Measurements from ENCODE around the gene ISX. TPM values are rescaled to one million over a fixed set of nuclear protein-coding genes. Genes with fewer than 3 reads are reported as not detected.

The ISX gene
- total RNA-seq, 1 donor from 2014 or later, result not detected

GRCh38 chr22:35113341-35113740 lies 47.4 kb downstream of the ISX start:
- no peak for DNase-seq
- Histone ChIP-seq H3K36me3 (no peaks in the 10 kb centered on the region), H3K4me1 (no peaks in the 10 kb centered on the region), H3K9me3 (replicated peaks) (peaks cover 6% of the 10 kb centered on the region), H3K27ac (replicated peaks) (no peak overlapping the region), H3K27me3 (ENCODE audit: low read depth) (peaks cover 59% of the 10 kb centered on the region), H3K4me3 (no peak overlapping the region)
- intact Hi-C loops (cut with micrococcal nuclease), result no loop called here
- TF ChIP-seq CTCF (IDR thresholded peaks at IDR 0.05; ENCODE audit: borderline replicate concordance), result no peak

- Histone ChIP-seq H3K4me1 (no peaks in the 10 kb centered on the region), H3K9me3 (replicated peaks) (no peaks in the 10 kb centered on the region), H3K4me3 (no peak overlapping the region), H3K36me3 (no peaks in the 10 kb centered on the region), H3K27me3 (ENCODE audit: low read depth) (peaks cover 50% of the 10 kb centered on the region), H3K27ac (replicated peaks) (no peak overlapping the region)
- TF ChIP-seq CTCF (IDR thresholded peaks at IDR 0.05; ENCODE audit: borderline replicate concordance), result no peak
- intact Hi-C loops (cut with micrococcal nuclease), result no loop called here
- DNase-seq, result no peak
Observed at GRCh38 chr22:35114131-35114980, 48.4 kb downstream of the ISX start.

DNA sequence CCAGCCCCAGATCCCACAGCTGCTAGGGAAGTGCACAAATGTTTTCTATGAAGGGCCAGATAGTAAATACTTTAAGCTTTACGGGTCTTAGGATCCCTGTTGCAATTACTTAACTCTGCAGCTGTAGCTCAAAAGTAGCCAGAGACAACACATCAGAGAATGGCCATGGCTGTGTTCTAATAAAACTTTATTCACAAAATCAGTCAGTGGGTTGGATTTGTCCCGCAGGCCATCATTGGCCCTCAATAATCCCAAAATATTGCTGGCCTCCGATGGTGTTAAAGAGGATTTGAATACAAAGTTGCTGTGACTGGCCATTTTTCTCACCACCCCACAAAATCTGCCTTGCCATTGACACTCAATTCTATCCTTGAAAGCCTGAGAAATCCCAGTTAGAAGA lies 49.6 kb downstream of the ISX start:
- no peak for DNase-seq

GRCh38 chr22:35116269-35116668 lies 50.3 kb downstream of the ISX start:
- H3K4me3 ChIP-seq, result no peak overlapping the region
- TF ChIP-seq CTCF (IDR thresholded peaks at IDR 0.05; ENCODE audit: borderline replicate concordance), result no peak
- peaks cover 41% of the 10 kb centered on the region for H3K27me3 ChIP-seq (ENCODE audit: low read depth)
- no peaks in the 10 kb centered on the region for H3K36me3 ChIP-seq
- DNase-seq, result no peak
- no peaks in the 10 kb centered on the region for H3K4me1 ChIP-seq
- H3K27ac ChIP-seq (replicated peaks), result no peak overlapping the region
- H3K9me3 ChIP-seq (replicated peaks), result no peaks in the 10 kb centered on the region
- intact Hi-C loops (cut with micrococcal nuclease), result no loop called here

More for the DNA sequence above, 49.6 kb downstream of the ISX start:
- H3K4me1 ChIP-seq, result no peaks in the 10 kb centered on the region
- no peaks in the 10 kb centered on the region for H3K36me3 ChIP-seq
- H3K9me3 ChIP-seq (replicated peaks), result no peaks in the 10 kb centered on the region
- intact Hi-C loops (cut with micrococcal nuclease), result no loop called here
- no peak overlapping the region for H3K27ac ChIP-seq (replicated peaks)
- no peak for TF ChIP-seq CTCF (IDR thresholded peaks at IDR 0.05; ENCODE audit: borderline replicate concordance)
- peaks cover 41% of the 10 kb centered on the region for H3K27me3 ChIP-seq (ENCODE audit: low read depth)
- no peak overlapping the region for H3K4me3 ChIP-seq

DNA sequence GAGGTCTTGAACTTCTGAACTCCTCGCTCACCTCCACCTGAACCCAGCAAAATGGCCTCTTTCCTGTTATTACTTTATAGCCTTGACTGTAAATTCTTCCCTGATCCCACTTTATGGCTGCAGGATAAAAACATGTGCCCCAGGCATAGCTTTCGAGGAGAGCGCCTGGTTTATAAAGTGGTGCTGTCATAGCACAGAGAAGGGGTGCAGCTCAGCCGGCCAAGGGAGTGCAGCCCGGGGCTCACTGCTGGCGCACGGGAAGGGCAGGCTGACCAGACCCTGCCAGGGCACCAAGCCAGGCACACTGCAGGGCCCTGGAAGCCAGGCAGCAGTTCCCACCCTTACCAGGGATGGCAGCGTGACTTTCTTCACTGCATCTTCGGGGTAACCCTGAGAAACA lies 50.9 kb downstream of the ISX start:
- TF ChIP-seq CTCF (IDR thresholded peaks at IDR 0.05; ENCODE audit: borderline replicate concordance), result no peak

More for the DNA sequence above, 50.9 kb downstream of the ISX start:
- Histone ChIP-seq H3K27me3 (ENCODE audit: low read depth) (peaks cover 41% of the 10 kb centered on the region), H3K27ac (replicated peaks) (no peak overlapping the region), H3K4me3 (no peak overlapping the region), H3K36me3 (no peaks in the 10 kb centered on the region), H3K4me1 (no peaks in the 10 kb centered on the region), H3K9me3 (replicated peaks) (no peaks in the 10 kb centered on the region)
- DNase-seq, result no peak
- intact Hi-C loops (cut with micrococcal nuclease), result no loop called here
